ENCODE data around the gene CIRBP. TPM values are rescaled to one million over a fixed set of nuclear protein-coding genes. Genes with fewer than 3 reads are reported as not detected.
A peak's percentile ranks its signal among the peaks of the same experiment; 100 is the strongest.

Gene CIRBP
- total RNA-seq, 3 donors from 2014 or later (not counting 1 experiment from before 2014, with no cell fraction given): 410 to 454 (median 440) TPM

DNA sequence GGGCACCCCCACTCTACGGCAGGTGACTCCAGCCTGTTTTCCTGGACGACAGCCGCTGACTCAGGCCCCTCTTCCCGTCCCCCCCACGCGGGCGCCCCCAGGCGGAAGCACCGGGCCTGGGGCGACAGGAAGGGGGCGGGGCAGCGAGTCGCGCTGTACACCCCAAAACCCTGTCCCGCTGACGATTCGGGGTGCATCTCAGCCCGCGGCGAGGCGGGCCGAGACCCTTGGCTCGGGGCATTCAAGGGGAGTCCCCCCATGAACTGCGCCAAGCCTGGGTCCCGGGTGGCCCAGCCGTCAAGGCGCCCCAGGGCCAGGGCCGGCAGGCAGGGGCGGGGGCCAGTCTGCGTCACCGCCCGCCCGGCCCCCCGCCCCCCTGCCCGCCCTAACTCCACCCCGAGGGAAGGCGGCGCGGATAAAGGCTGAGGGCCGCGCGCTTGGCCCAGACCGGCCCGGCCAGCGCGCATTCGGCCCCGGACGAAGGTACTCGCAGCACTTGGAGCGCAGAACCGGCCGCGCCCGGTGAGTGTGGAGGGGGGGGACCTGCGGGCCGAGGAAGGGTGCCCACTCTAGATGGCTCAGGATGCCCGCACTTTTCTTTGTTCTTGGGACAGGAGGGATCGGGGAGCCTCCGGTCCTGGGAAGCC lies 20.9 kb upstream of the CIRBP start, which contains the start of gene MIDN:
TSS of gene MIDN (plus strand) at position 445 of the 647 bp plus-strand sequence. CDS start 1,714 bp downstream, outside the sequence.
- no peaks in the 10 kb centered on the region for H3K9me3 Mint-ChIP-seq
- TF ChIP-seq, protein P1, sequence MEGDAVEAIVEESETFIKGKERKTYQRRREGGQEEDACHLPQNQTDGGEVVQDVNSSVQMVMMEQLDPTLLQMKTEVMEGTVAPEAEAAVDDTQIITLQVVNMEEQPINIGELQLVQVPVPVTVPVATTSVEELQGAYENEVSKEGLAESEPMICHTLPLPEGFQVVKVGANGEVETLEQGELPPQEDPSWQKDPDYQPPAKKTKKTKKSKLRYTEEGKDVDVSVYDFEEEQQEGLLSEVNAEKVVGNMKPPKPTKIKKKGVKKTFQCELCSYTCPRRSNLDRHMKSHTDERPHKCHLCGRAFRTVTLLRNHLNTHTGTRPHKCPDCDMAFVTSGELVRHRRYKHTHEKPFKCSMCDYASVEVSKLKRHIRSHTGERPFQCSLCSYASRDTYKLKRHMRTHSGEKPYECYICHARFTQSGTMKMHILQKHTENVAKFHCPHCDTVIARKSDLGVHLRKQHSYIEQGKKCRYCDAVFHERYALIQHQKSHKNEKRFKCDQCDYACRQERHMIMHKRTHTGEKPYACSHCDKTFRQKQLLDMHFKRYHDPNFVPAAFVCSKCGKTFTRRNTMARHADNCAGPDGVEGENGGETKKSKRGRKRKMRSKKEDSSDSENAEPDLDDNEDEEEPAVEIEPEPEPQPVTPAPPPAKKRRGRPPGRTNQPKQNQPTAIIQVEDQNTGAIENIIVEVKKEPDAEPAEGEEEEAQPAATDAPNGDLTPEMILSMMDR (IDR thresholded peaks at IDR 0.05): no peak
- peak within 1 kb of the TSS; percentile 67 for H3K4me3 ChIP-seq (ENCODE audit: low read length)
- peaks cover 48% of the 10 kb centered on the region for H3K4me1 ChIP-seq (ENCODE audit: control insufficient read depth, insufficient read depth, low read length)
- intact Hi-C loops (cut with micrococcal nuclease): loop anchor here (5.0 to 10.0 kb wide), 2 partner anchors 226 to 323 kb away; partner anchors contain the start of genes ARID3A, RNU6-2 and TMEM259
- peaks cover 5 to 21% of the 10 kb centered on the region in 2 donors for H3K4me1 Mint-ChIP-seq
- DNase-seq: peak; percentile 83 to 84
- H3K36me3 Mint-ChIP-seq: no peaks in the 10 kb centered on the region
- peak within 1 kb of the TSS; percentile 88 to 97 for H3K27ac Mint-ChIP-seq
- WGBS (ENCODE audit: insufficient coverage): under 1% methylated on average over 54 of the region's 60 CpGs
- no peaks in the 10 kb centered on the region for H3K9me3 ChIP-seq (ENCODE audit: control insufficient read depth, insufficient read depth, low read length)
- H3K4me3 Mint-ChIP-seq: peak within 1 kb of the TSS; percentile 83
- peak within 1 kb of the TSS; percentile 96 for H3K27ac ChIP-seq (ENCODE audit: low read length)
- no peaks in the 10 kb centered on the region for H3K27me3 Mint-ChIP-seq (ENCODE audit: low read depth in 2 of 2)
- peaks cover 14% of the 10 kb centered on the region for H3K36me3 ChIP-seq (ENCODE audit: control insufficient read depth, insufficient read depth, low read length)
- ATAC-seq: peak; percentile 16 to 37 (median 23)
- no peaks in the 10 kb centered on the region for H3K27me3 ChIP-seq (ENCODE audit: control insufficient read depth, insufficient read depth, low read length)

DNA sequence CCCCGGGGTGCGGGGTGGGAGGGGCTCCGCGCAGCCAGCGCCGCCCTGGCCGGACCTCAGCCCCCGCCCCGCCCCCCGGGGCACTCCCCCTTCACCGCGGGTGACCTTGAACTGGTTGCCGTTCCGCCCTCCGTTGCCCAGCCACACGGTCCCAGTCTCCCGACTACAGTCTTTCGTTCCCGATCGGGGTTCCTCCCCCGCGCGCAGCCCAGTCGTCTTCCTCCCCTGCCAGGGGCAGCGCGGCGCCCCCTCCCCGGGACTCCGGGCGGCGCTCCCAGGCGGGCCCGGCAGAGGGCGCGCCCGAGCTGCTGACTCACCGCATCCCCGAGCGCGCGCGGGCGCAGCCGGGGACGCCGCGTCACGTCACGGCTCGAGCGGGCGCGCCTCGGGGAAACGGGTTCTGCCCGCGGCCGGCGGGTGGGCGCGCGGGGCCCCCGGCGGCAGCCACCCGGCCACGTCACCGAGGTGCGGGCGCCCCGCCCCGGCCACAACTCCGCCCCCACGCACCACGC lies 20.3 kb upstream of the CIRBP start:
- peaks cover 48% of the 10 kb centered on the region for H3K4me1 ChIP-seq (ENCODE audit: control insufficient read depth, insufficient read depth, low read length)
- H3K4me3 Mint-ChIP-seq: peak overlapping the region; percentile 83
- intact Hi-C loops (cut with micrococcal nuclease): loop anchor here (1.0 to 10.0 kb wide), 3 partner anchors 17 to 324 kb away; partner anchors contain the start of genes ARID3A, RNU6-2 and TMEM259
- H3K27ac Mint-ChIP-seq: peak overlapping the region; percentile 73 to 88
- no peaks in the 10 kb centered on the region for H3K36me3 Mint-ChIP-seq
- ATAC-seq (peak; percentile 20 to 58 (median 41)), DNase-seq (peak; percentile 89 to 94)
- peak overlapping the region; percentile 96 for H3K27ac ChIP-seq (ENCODE audit: low read length)
- H3K9me3 Mint-ChIP-seq: no peaks in the 10 kb centered on the region
- H3K9me3 ChIP-seq (ENCODE audit: control insufficient read depth, insufficient read depth, low read length): no peaks in the 10 kb centered on the region
- WGBS (ENCODE audit: insufficient coverage): under 1% methylated on average over 73 of the region's 74 CpGs
- peaks cover 5 to 27% of the 10 kb centered on the region in 2 donors for H3K4me1 Mint-ChIP-seq
- peak overlapping the region; percentile 67 for H3K4me3 ChIP-seq (ENCODE audit: low read length)
- H3K27me3 Mint-ChIP-seq (ENCODE audit: low read depth in 2 of 2): no peaks in the 10 kb centered on the region
- TF ChIP-seq, protein P1 (IDR thresholded peaks at IDR 0.05): peak; percentile 82
- peaks cover 14% of the 10 kb centered on the region for H3K36me3 ChIP-seq (ENCODE audit: control insufficient read depth, insufficient read depth, low read length)
- H3K27me3 ChIP-seq (ENCODE audit: control insufficient read depth, insufficient read depth, low read length): no peaks in the 10 kb centered on the region

DNA sequence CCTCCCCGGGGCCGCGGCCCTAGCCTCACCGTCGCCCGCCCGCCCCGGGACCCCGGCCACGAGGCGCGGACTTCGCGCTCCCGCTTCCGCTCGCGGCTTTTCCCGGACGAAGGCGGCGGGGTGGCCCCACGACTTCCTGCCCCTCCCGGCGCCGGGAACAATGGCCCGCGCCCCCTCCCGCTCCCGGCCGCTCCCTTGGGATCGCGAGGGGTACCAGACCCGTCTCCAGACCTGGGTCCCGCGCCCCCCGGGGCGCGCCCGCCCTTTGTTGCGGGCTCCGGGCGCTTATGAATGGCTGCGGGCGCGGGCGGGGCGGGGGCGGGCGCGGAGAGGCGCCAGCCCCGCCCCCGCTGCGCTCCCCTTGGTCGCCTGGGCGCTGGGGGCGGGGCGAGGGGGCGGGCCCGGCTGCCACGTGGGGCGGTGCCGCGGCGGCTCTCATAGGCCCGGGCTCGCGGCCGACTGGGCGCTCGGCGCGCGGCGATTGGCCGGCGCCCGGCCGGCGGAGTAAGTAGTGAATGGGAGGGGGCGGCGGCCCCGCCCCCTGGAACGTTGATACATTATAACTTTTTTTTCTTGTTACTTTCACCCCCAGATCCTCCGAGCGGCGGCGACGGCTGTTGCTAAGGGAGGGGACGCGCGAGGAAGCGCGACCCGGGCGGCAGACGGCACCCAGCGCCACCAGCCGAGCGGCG lies 19.7 kb upstream of the CIRBP start:
- peak overlapping the region; percentile 88 for H3K4me3 ChIP-seq (ENCODE audit: low read length)
- intact Hi-C loops (cut with micrococcal nuclease): loop anchor here (1.0 to 10.0 kb wide), 3 partner anchors 17 to 325 kb away; partner anchors contain the start of genes ARID3A, RNU6-2 and TMEM259

More for the DNA sequence above, 19.7 kb upstream of the CIRBP start:
- DNase-seq (peak; percentile 92 to 98), ATAC-seq (peak; percentile 45 to 76 (median 57))
- no peaks in the 10 kb centered on the region for H3K9me3 Mint-ChIP-seq
- H3K4me3 Mint-ChIP-seq: peak overlapping the region; percentile 91
- H3K36me3 Mint-ChIP-seq: no peaks in the 10 kb centered on the region
- no peaks in the 10 kb centered on the region for H3K9me3 ChIP-seq (ENCODE audit: control insufficient read depth, insufficient read depth, low read length)
- peaks cover 14% of the 10 kb centered on the region for H3K36me3 ChIP-seq (ENCODE audit: control insufficient read depth, insufficient read depth, low read length)
- peaks cover 3 to 25% of the 10 kb centered on the region in 2 donors for H3K4me1 Mint-ChIP-seq
- WGBS (ENCODE audit: insufficient coverage): under 1% methylated on average over 102 of the region's 102 CpGs
- peak overlapping the region; percentile 93 for H3K27ac ChIP-seq (ENCODE audit: low read length)
- no peaks in the 10 kb centered on the region for H3K27me3 ChIP-seq (ENCODE audit: control insufficient read depth, insufficient read depth, low read length)
- H3K4me1 ChIP-seq (ENCODE audit: control insufficient read depth, insufficient read depth, low read length): peaks cover 48% of the 10 kb centered on the region
- TF ChIP-seq, protein P1 (IDR thresholded peaks at IDR 0.05): no peak
- no peaks in the 10 kb centered on the region for H3K27me3 Mint-ChIP-seq (ENCODE audit: low read depth in 2 of 2)
- H3K27ac Mint-ChIP-seq: peak overlapping the region; percentile 88 to 97
